Measurements from ENCODE around the gene RBM12.

GRCh38 chr20:35710039-35710438 is 45.3 kb upstream of the RBM12 start:
- TF ChIP-seq HDGF (IDR thresholded peaks at IDR 0.05; ENCODE audit: borderline replicate concordance) = no peak
- TF ChIP-seq BHLHE40 (IDR thresholded peaks at IDR 0.05; ENCODE audit: borderline replicate concordance) = no peak
- TF ChIP-seq FOXM1 (IDR thresholded peaks at IDR 0.05; ENCODE audit: borderline replicate concordance) = no peak
- no peak for TF ChIP-seq SUZ12 (IDR thresholded peaks at IDR 0.05)
